NOMO-1 treated with dmso at 0.1 percent for 144 hours (cell line): ENCODE measurements around the gene STAM.
"Not testable (repeated sequence)": the region's sequence is repeated elsewhere in the genome, so short reads cannot be mapped to it uniquely, and the experiment has no call there.

Source experiments
- DNase-seq: peaks from one replicate; lab custom pipeline; 2025; ENCODE audit not compliant: unreplicated experiment; lab: John Stamatoyannopoulos, UW

The STAM gene

GRCh38 chr10:17722317-17723014, 78.5 kb downstream of the STAM start:
- not testable (repeated sequence) for DNase-seq

- no peak for DNase-seq
These were observed 81.8 kb downstream of the STAM start for GRCh38 chr10:17725703-17726102.

- DNase-seq = no peak
These were observed 85.7 kb downstream of the STAM start for GRCh38 chr10:17729630-17730029.

- DNase-seq = no peak
These were observed 86.7 kb downstream of the STAM start for GRCh38 chr10:17730667-17731066.

- DNase-seq = no peak
These were observed 87.5 kb downstream of the STAM start for GRCh38 chr10:17731331-17732020.

- DNase-seq = no peak
These were observed 89.7 kb downstream of the STAM start for GRCh38 chr10:17733620-17734019.

GRCh38 chr10:17734432-17735080, 90.6 kb downstream of the STAM start:
- DNase-seq = no peak

GRCh38 chr10:17735166-17735941, 91.4 kb downstream of the STAM start:
- no peak for DNase-seq

GRCh38 chr10:17736223-17736622, 92.3 kb downstream of the STAM start:
- DNase-seq = no peak

GRCh38 chr10:17737027-17737965, 93.3 kb downstream of the STAM start:
- no peak for DNase-seq

GRCh38 chr10:17740668-17741067, 96.7 kb downstream of the STAM start:
- DNase-seq = no peak

- no peak for DNase-seq
These were observed 99.0 kb downstream of the STAM start for GRCh38 chr10:17742918-17743317.

GRCh38 chr10:17743437-17743836, 99.5 kb downstream of the STAM start:
- DNase-seq = no peak

- no peak for DNase-seq
These were observed 100.5 kb downstream of the STAM start for GRCh38 chr10:17744341-17744861.

- DNase-seq = no peak
These were observed 104.1 kb downstream of the STAM start for GRCh38 chr10:17747883-17748550.

- DNase-seq = no peak
These were observed 105.9 kb downstream of the STAM start for GRCh38 chr10:17749890-17750289.

GRCh38 chr10:17751781-17752445, 108.0 kb downstream of the STAM start, which contains the start of gene TMEM236:
TMEM236 (plus strand) TSS chr10:17752201; CDS start chr10:17752296, 95 bp downstream.
- no peak for DNase-seq

GRCh38 chr10:17756557-17757217, 112.7 kb downstream of the STAM start:
- no peak for DNase-seq
